Measurements from ENCODE around the gene PAQR5.

Gene PAQR5

DNA sequence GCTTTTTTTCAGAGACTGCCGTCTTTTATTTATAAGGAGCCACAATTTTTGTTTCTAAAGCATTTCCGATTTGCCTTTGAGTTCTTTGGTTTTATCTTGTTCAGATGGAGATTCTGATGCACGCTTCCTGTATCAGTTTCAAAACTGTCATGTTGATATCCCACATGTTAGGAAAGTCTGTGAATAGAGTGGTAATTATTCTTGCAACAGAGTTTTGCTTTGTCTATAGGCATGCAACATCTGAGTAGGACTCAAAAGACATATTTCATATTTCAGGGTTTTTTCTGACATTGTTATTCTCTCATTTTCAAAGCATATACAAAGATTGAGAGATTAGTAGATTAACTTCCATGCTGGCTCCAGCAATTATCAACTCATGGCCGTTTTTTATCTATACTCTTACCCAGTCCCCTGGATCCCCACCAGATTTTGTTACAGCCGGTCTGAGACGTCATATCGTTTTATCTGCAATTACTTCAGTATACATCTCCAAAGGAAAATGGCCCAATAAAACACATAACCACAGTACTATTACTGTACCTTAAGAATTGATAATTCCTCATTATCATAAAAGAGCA is 22.4 kb downstream of the PAQR5 start:
- no peak overlapping the region for H3K4me3 ChIP-seq (ENCODE audit: control insufficient read depth, low read depth, low read length)
- no peak for DNase-seq (ENCODE audit: low read depth)
- TF ChIP-seq, protein P1, sequence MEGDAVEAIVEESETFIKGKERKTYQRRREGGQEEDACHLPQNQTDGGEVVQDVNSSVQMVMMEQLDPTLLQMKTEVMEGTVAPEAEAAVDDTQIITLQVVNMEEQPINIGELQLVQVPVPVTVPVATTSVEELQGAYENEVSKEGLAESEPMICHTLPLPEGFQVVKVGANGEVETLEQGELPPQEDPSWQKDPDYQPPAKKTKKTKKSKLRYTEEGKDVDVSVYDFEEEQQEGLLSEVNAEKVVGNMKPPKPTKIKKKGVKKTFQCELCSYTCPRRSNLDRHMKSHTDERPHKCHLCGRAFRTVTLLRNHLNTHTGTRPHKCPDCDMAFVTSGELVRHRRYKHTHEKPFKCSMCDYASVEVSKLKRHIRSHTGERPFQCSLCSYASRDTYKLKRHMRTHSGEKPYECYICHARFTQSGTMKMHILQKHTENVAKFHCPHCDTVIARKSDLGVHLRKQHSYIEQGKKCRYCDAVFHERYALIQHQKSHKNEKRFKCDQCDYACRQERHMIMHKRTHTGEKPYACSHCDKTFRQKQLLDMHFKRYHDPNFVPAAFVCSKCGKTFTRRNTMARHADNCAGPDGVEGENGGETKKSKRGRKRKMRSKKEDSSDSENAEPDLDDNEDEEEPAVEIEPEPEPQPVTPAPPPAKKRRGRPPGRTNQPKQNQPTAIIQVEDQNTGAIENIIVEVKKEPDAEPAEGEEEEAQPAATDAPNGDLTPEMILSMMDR (IDR thresholded peaks at IDR 0.05; ENCODE audit: control insufficient read depth, insufficient read depth, low read depth, low read length, missing control alignments) = no peak

DNA sequence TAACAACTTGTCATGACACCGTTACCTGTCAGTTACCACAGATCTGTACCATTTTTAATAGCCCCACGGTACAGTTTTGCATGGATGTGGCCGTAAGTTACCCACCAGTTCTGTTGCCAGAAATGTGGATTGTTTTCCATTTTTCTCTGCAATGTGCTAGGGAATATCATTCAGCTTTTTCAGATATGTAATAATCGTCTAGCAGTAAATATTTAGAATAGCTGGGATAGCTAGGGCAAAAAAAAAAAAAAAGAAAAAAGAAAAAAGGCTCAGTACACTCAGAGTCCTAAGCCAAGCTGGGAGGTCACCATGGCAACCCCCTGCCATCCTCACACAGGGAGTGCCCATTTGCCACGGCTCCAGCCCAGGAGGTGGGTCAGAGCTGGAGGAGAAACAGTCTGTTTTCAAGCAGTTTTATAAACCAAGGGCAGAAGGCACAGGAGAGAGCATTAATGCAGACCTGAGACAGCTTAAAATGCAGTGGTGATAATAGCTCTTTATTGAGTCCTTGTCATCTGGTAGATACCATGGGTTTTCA is 25.2 kb downstream of the PAQR5 start:
- no peak overlapping the region for H3K4me3 ChIP-seq (ENCODE audit: control insufficient read depth, low read depth, low read length)
- no peak for DNase-seq (ENCODE audit: low read depth)
- TF ChIP-seq, protein P1 (IDR thresholded peaks at IDR 0.05; ENCODE audit: control insufficient read depth, insufficient read depth, low read depth, low read length, missing control alignments) = no peak

DNA sequence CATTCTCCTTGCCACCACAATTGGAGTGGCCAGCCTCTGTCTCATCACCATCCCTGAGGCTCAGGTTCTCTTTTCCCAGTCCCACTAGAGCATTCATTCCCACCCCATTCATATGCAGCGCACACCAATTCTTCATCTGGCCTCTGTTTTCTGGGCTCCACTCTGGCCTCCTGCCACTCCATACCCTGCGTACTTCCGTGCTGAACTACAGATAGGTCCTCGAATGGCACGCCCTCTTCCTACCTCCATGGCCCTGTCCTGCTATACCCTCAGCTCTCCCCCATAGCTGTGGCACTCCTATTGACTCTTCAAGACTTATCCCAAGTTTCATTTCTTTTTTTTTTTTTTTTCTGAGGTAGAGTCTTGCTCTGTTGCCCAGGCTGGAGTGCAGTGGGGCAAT is 25.9 kb downstream of the PAQR5 start:
- TF ChIP-seq, protein P1 (IDR thresholded peaks at IDR 0.05; ENCODE audit: control insufficient read depth, insufficient read depth, low read depth, low read length, missing control alignments) = no peak
- H3K4me3 ChIP-seq (ENCODE audit: control insufficient read depth, low read depth, low read length) = no peak overlapping the region
- DNase-seq (ENCODE audit: low read depth) = no peak

DNA sequence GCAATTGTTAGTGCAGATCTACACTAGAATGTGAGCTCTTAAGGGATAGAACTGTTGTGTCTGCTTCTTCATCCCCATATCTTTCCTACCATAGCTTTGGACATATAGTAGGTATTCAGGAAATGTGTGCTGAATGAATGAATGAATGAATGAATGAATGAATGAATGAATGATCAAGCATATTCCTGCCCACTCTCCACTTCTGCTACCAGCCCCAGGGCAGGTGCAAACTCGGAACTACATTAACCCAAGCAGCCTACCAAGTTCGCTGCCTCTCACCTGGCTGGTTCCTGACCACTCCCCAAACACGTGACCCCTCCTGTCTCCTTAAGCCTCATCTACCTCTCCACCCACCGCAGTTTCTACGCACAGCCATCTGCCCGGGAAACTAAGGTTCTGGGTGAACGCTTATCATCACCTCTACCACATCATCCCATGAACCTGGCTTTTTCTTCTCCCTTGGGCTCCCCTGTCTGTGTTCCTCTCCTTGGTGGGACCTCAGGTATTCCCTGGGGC is 26.8 kb downstream of the PAQR5 start:
- no peak overlapping the region for H3K4me3 ChIP-seq (ENCODE audit: control insufficient read depth, low read depth, low read length)
- DNase-seq (ENCODE audit: low read depth) = no peak
- TF ChIP-seq, protein P1 (IDR thresholded peaks at IDR 0.05; ENCODE audit: control insufficient read depth, insufficient read depth, low read depth, low read length, missing control alignments) = no peak

DNA sequence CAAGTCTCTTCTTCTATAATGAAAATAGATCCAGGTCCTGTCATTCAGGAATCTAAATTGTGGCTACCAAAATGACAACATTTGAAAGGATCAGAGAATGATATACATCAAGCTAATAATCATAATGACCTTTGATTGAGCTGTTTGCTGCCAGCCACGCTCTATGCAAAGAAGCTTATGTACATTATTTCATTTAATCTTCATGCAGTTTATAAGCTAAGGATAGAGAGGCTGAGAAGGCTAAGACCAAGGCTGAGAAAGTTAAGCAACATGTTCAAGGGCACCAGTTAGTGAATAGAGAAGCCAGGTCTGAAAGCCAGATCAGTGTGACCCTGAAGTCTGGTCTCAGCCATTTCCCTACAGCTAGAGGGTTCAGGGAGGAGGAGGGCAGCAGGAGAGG is 29.4 kb downstream of the PAQR5 start:
- no peak overlapping the region for H3K4me3 ChIP-seq (ENCODE audit: control insufficient read depth, low read depth, low read length)
- DNase-seq (ENCODE audit: low read depth) = no peak
- TF ChIP-seq, protein P1 (IDR thresholded peaks at IDR 0.05; ENCODE audit: control insufficient read depth, insufficient read depth, low read depth, low read length, missing control alignments) = no peak

DNA sequence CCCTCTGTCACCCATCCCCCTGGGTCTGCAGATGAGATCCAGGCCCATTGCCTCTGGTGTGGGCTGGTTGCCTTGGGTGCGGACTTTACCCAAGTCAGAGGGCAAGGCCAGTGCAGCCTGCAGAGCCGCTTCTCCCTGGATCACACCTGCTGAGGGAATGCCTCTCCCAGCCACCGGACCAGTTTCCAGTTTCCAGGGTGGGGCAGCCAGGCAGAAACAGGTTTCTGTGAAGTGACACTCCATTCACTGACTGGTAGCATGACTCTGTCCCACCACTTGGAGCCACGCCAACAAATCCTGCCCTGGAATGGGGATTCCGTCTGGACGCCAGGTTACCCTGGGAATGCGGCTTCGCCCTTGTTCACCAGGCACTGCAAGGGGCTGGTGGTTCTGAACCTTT is 30.0 kb downstream of the PAQR5 start:
- TF ChIP-seq, protein P1 (IDR thresholded peaks at IDR 0.05; ENCODE audit: control insufficient read depth, insufficient read depth, low read depth, low read length, missing control alignments) = no peak
- no peak overlapping the region for H3K4me3 ChIP-seq (ENCODE audit: control insufficient read depth, low read depth, low read length)
- DNase-seq (ENCODE audit: low read depth) = no peak
